Measurements from ENCODE around the gene COL6A2. TPM values are rescaled to one million over a fixed set of nuclear protein-coding genes. Genes with fewer than 3 reads are reported as not detected.

COL6A2 gene
- total RNA-seq, 1 experiment from 2014 or later = 129 TPM

- DNase-seq = peak; percentile 28
- no peak overlapping the region for H2AFZ ChIP-seq (ENCODE audit: low read length)
- no peak overlapping the region; the same call in 1 of the 2 replicates for H3K14ac ChIP-seq (ENCODE audit: insufficient read depth, low read length)
- no peak overlapping the region for H3K9ac ChIP-seq (ENCODE audit: extremely low read depth, insufficient read length, low read length)
- no peaks in the 10 kb centered on the region for H3K79me2 ChIP-seq (ENCODE audit: insufficient read depth, low read length)
- H3K79me1 ChIP-seq (ENCODE audit: insufficient read depth, low read depth, low read length, poor library complexity, severe bottlenecking) = no peaks in the 10 kb centered on the region
- no peak overlapping the region for H2BK120ac ChIP-seq (ENCODE audit: low read depth, low read length, poor library complexity, severe bottlenecking)
- H3K9me3 Mint-ChIP-seq = peaks cover 33 to 45% of the 10 kb centered on the region in 2 experiments
- no peak overlapping the region for H4K8ac ChIP-seq (replicated peaks; ENCODE audit: insufficient read length, low read depth, low read length)
- no peak overlapping the region for H3K56ac ChIP-seq (ENCODE audit: insufficient read length, low read depth, low read length)
- H3K27me3 ChIP-seq (ENCODE audit: insufficient read depth, low read length) = peaks cover 2% of the 10 kb centered on the region; the same call in 1 of the 2 replicates
- H3K23ac ChIP-seq (ENCODE audit: insufficient read length, low read depth, low read length) = no peak overlapping the region
- H3K23me2 ChIP-seq (ENCODE audit: insufficient read length, low read depth, low read length, poor library complexity, severe bottlenecking) = peaks cover 6% of the 10 kb centered on the region
- H3K36me3 Mint-ChIP-seq (ENCODE audit: insufficient read depth in 1 of 3, low read depth in 3 of 3) = peaks cover 15 to 18% (median 16%) of the 10 kb centered on the region in 3 experiments
- H2BK15ac ChIP-seq (ENCODE audit: low read depth, low read length) = no peak overlapping the region
- H3T11ph ChIP-seq (ENCODE audit: low read length) = no peak overlapping the region
- no peak overlapping the region for H3K4me2 ChIP-seq (ENCODE audit: insufficient read depth, insufficient read length, low read length)
- H3K9me3 ChIP-seq (ENCODE audit: control insufficient read depth, low read depth, low read length) = peaks cover 17% of the 10 kb centered on the region
- H2BK5ac ChIP-seq (ENCODE audit: insufficient read length, low read length) = no peak overlapping the region
- H3K4me1 Mint-ChIP-seq = peaks cover 4 to 5% of the 10 kb centered on the region in 2 experiments
- H2AK5ac ChIP-seq (ENCODE audit: insufficient read length, low read length) = no peak overlapping the region
- H4K5ac ChIP-seq (ENCODE audit: insufficient read length, low read depth, low read length) = no peak overlapping the region
- no peak overlapping the region for H3K27ac Mint-ChIP-seq
- no peak overlapping the region for H3K27ac ChIP-seq (ENCODE audit: insufficient read length, low read depth, low read length)
- no peak overlapping the region for H3K4ac ChIP-seq (ENCODE audit: low read depth, low read length)
- no peaks in the 10 kb centered on the region for H3K4me1 ChIP-seq (ENCODE audit: insufficient read depth, low read length)
- H3K18ac ChIP-seq (ENCODE audit: insufficient read length, low read depth, low read length) = no peak overlapping the region
- H2BK12ac ChIP-seq (ENCODE audit: insufficient read length, low read depth, low read length) = no peak overlapping the region
- no peak overlapping the region for H4K91ac ChIP-seq (ENCODE audit: insufficient read length, low read depth, low read length)
- H3K27me3 Mint-ChIP-seq (ENCODE audit: low read depth) = peaks cover 16% of the 10 kb centered on the region
- no peak for TF ChIP-seq CTCF (conservative IDR thresholded peaks at IDR 0.05)
- H3K4me3 Mint-ChIP-seq = no peak overlapping the region
- no CpG with 5 or more reads among the region's 11 CpGs for WGBS (ENCODE audit: extremely low coverage, insufficient read length, low lambda C conversion rate)
- H2BK20ac ChIP-seq (ENCODE audit: low read depth, low read length, poor library complexity, severe bottlenecking) = no peak overlapping the region
- no peaks in the 10 kb centered on the region for H4K20me1 ChIP-seq (ENCODE audit: control insufficient read depth, insufficient read depth, insufficient read length)
Measured at GRCh38 chr21:46093668-46094400, 4.1 kb upstream of the COL6A2 start.

Data from H9 (cell line).